Measurements from ENCODE around the gene CDHR3.

CDHR3 gene

GRCh38 chr7:106073701-106074100, 110.6 kb downstream of the CDHR3 start:
- H3K9ac ChIP-seq (ENCODE audit: low read depth, low read length, poor library complexity, severe bottlenecking), result peak overlapping the region; percentile 91
- H3K4me1 ChIP-seq (ENCODE audit: insufficient read depth, low read length, poor library complexity, severe bottlenecking), result peaks cover 86% of the 10 kb centered on the region

GRCh38 chr7:106074257-106074656, 111.2 kb downstream of the CDHR3 start:
- peak overlapping the region; percentile 91 for H3K9ac ChIP-seq (ENCODE audit: low read depth, low read length, poor library complexity, severe bottlenecking)
- no peak overlapping the region for H3K4me3 ChIP-seq (ENCODE audit: low read length, poor library complexity, severe bottlenecking)
- H3F3A ChIP-seq (ENCODE audit: low read depth), result peaks cover 11% of the 10 kb centered on the region
- H3K4me1 ChIP-seq (ENCODE audit: insufficient read depth, low read length, poor library complexity, severe bottlenecking), result peaks cover 86% of the 10 kb centered on the region
- H3K9me3 ChIP-seq (ENCODE audit: insufficient read depth, low read depth, low read length), result no peaks in the 10 kb centered on the region
- no peaks in the 10 kb centered on the region for H3K27me3 ChIP-seq (ENCODE audit: insufficient read depth, low read length, poor library complexity, severe bottlenecking)
- no peak overlapping the region for H2AFZ ChIP-seq (ENCODE audit: low read length)
- TF ChIP-seq EZH2phosphoT487 (IDR thresholded peaks at IDR 0.05; ENCODE audit: borderline replicate concordance) (no peak), CTCF (conservative IDR thresholded peaks at IDR 0.05; ENCODE audit: low read length) (no peak)
- H4K20me1 ChIP-seq (ENCODE audit: insufficient read depth, low read length, poor library complexity, severe bottlenecking), result no peaks in the 10 kb centered on the region
- no peaks in the 10 kb centered on the region for H3K36me3 ChIP-seq (ENCODE audit: insufficient read depth, low read length)
- H3K79me2 ChIP-seq (ENCODE audit: insufficient read depth, low read length), result peaks cover 17% of the 10 kb centered on the region
- no peaks in the 10 kb centered on the region for H3K9me2 ChIP-seq (replicated peaks; ENCODE audit: low read depth, low read length)
- peak overlapping the region; percentile 41 for H3K4me2 ChIP-seq (ENCODE audit: low read depth, low read length, poor library complexity, severe bottlenecking)

More at GRCh38 chr7:106073701-106074100, 110.6 kb downstream of the CDHR3 start:
- Histone ChIP-seq H3K4me2 (ENCODE audit: low read depth, low read length, poor library complexity, severe bottlenecking) (peak overlapping the region; percentile 41), H3K79me2 (ENCODE audit: insufficient read depth, low read length) (peaks cover 22% of the 10 kb centered on the region), H2AFZ (ENCODE audit: low read length) (0 out of 2 replicates have a peak overlapping the region, but pooled peaks have one; percentile 47), H3K9me3 (ENCODE audit: insufficient read depth, low read depth, low read length) (no peaks in the 10 kb centered on the region), H3F3A (ENCODE audit: low read depth) (peaks cover 11% of the 10 kb centered on the region), H3K27me3 (ENCODE audit: insufficient read depth, low read length, poor library complexity, severe bottlenecking) (no peaks in the 10 kb centered on the region), H3K36me3 (ENCODE audit: insufficient read depth, low read length) (no peaks in the 10 kb centered on the region), H3K4me3 (ENCODE audit: low read length, poor library complexity, severe bottlenecking) (peak overlapping the region; percentile 5), H4K20me1 (ENCODE audit: insufficient read depth, low read length, poor library complexity, severe bottlenecking) (no peaks in the 10 kb centered on the region), H3K9me2 (replicated peaks; ENCODE audit: low read depth, low read length) (no peaks in the 10 kb centered on the region)
- TF ChIP-seq CTCF (conservative IDR thresholded peaks at IDR 0.05; ENCODE audit: low read length), result no peak
- no peak for TF ChIP-seq EZH2phosphoT487 (IDR thresholded peaks at IDR 0.05; ENCODE audit: borderline replicate concordance)

DNA sequence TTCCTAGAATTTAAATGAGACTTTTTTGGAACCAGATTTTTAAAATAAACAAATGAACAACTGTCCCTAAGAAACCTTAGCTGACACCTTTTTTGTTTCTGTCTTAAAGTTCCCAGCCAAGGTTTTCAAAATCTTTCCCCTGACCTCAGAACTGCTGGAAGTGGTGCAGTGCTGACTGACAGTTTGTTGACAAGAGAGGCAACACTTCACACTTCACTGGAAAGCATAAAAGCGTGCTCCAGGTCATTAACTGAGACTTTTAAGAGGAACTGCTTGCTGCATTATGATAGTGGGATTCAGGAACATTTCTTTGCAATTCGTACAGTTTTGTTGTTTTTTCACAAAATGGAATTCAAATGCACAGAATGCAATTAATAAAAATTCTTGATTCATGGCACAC, 112.9 kb downstream of the CDHR3 start:
- Histone ChIP-seq H3K4me2 (ENCODE audit: low read depth, low read length, poor library complexity, severe bottlenecking) (peak overlapping the region; percentile 16), H3K9me3 (ENCODE audit: insufficient read depth, low read depth, low read length) (no peaks in the 10 kb centered on the region), H3K4me3 (ENCODE audit: low read length, poor library complexity, severe bottlenecking) (no peak overlapping the region), H3K9me2 (replicated peaks; ENCODE audit: low read depth, low read length) (no peaks in the 10 kb centered on the region), H3F3A (ENCODE audit: low read depth) (peaks cover 11% of the 10 kb centered on the region), H3K79me2 (ENCODE audit: insufficient read depth, low read length) (peaks cover under 1% of the 10 kb centered on the region; the same call in 1 of the 2 replicates), H2AFZ (ENCODE audit: low read length) (peak overlapping the region; percentile 42; the same call in 1 of the 2 replicates), H4K20me1 (ENCODE audit: insufficient read depth, low read length, poor library complexity, severe bottlenecking) (no peaks in the 10 kb centered on the region), H3K4me1 (ENCODE audit: insufficient read depth, low read length, poor library complexity, severe bottlenecking) (peaks cover 82% of the 10 kb centered on the region), H3K27me3 (ENCODE audit: insufficient read depth, low read length, poor library complexity, severe bottlenecking) (no peaks in the 10 kb centered on the region), H3K36me3 (ENCODE audit: insufficient read depth, low read length) (no peaks in the 10 kb centered on the region), H3K9ac (ENCODE audit: low read depth, low read length, poor library complexity, severe bottlenecking) (no peak overlapping the region)
- TF ChIP-seq CTCF (conservative IDR thresholded peaks at IDR 0.05; ENCODE audit: low read length) (no peak), EZH2phosphoT487 (IDR thresholded peaks at IDR 0.05; ENCODE audit: borderline replicate concordance) (no peak)

Data from Loucy (cell line).